K562 (cell line): ENCODE measurements around the gene SLC25A28. TPM values are rescaled to one million over a fixed set of nuclear protein-coding genes. Genes with fewer than 3 reads are reported as not detected.

ENCODE experiments used
- ATAC-seq: fragments of 200-7000 bp; cut with Tn5 transposase; 3 replicates; pipeline ENCODE4 v1.9.1; 2020; ENCODE audit warnings: moderate library complexity
- Bru-seq: library from RNA; stranded (reverse); fragments of 400-500 nt; gene quantifications from one replicate; lab custom pipeline; 2021; lab: Mats Ljungman, UMichigan
- BruChase-seq, 2 experiments: library from RNA; stranded (reverse); fragments of 400-500 nt; gene quantifications; one replicate each; lab custom pipeline; 2021; lab: Mats Ljungman, UMichigan
- BruUV-seq: library from RNA; stranded (reverse); fragments of 400-500 nt; replicated peaks from 2 replicates; lab custom pipeline; 2021; lab: Mats Ljungman, UMichigan
- CTCF ChIA-PET: fragments of 300-600 bp; formaldehyde crosslinking; extraction: SDS; loops from one replicate; lab custom pipeline; 2021; ENCODE audit warnings: low intra/inter-chr PET ratio; lab: Yijun Ruan, JAX
- POLR2A ChIA-PET: fragments of 300-600, 350-650 bp; sonication (Branson Sonifier 250); formaldehyde crosslinking; extraction: SDS; loops from one replicate; lab custom pipeline; 2021; ENCODE audit warnings: antibody characterized with exemption, inconsistent platforms; lab: Yijun Ruan, JAX
- DNase-seq, 4 experiments: peaks; one replicate each; pipeline versions ENCODE4 v3.0.0 to v3.0.0-alpha.2; 2011 to 2018; ENCODE audit warnings: low spot score in 3 of 4, mixed read lengths in 3 of 4; ENCODE audit errors: extremely low read depth in 1 of 4
- FAIRE-seq: peaks from 2 replicates; lab custom pipeline; 2011; peaks lifted over from hg19 to GRCh38; lab: Jason Lieb, UNC
- H2AFZ ChIP-seq: 2 replicates; pipeline ENCODE4 v1.6.0; 2011; ENCODE audit warnings: low read depth, low read length, control low read depth, inconsistent platforms
- H3K27ac ChIP-seq: fragments of 200-600 bp; 3 replicates; pipeline ENCODE4 v1.8.0; 2011; ENCODE audit warnings: low read depth, mild to moderate bottlenecking, control low read depth, inconsistent platforms, low read length, moderate library complexity, mixed read lengths; ENCODE audit errors: extremely low read depth
- H3K27me3 ChIP-seq, 2 experiments: fragments of 300-600 bp in 1 of 2; 2 replicates in 1 of 2; 3 replicates in 1 of 2; pipeline versions ENCODE4 v1.6.0 to v1.8.0; 2011; ENCODE audit warnings: inconsistent platforms in 2 of 2, low read length in 2 of 2, mild to moderate bottlenecking in 1 of 2, mixed read lengths in 1 of 2, moderate library complexity in 1 of 2; ENCODE audit not compliant: control insufficient read depth in 2 of 2, insufficient read depth in 2 of 2
- H3K36me3 ChIP-seq: fragments of 300-600 bp; 3 replicates; pipeline ENCODE4 v1.8.0; 2011; ENCODE audit warnings: mild to moderate bottlenecking, low read length, inconsistent platforms; ENCODE audit not compliant: control insufficient read depth, insufficient read depth
- H3K4me1 ChIP-seq, 2 experiments: fragments of 200-600 bp in 1 of 2; replicated peaks in 1 of 2; 2 replicates in 1 of 2; 3 replicates in 1 of 2; pipeline versions ENCODE4 v1.5.1 to v1.8.0; 2011; ENCODE audit warnings: inconsistent platforms in 2 of 2, low read length in 2 of 2, mild to moderate bottlenecking in 1 of 2, mixed read lengths in 1 of 2, moderate library complexity in 1 of 2; ENCODE audit not compliant: control insufficient read depth in 2 of 2, insufficient read depth in 2 of 2
- H3K4me2 ChIP-seq: 2 replicates; pipeline ENCODE4 v1.6.1; 2011; ENCODE audit warnings: low read length, control low read depth, inconsistent platforms, mixed read lengths; ENCODE audit not compliant: insufficient read depth
- H3K4me3 ChIP-seq: fragments of 200-600 bp; sonication (generic), shearing (Covaris generic); 2 replicates; pipeline ENCODE4 v1.5.1; 2016; ENCODE audit warnings: control low read depth, inconsistent platforms
- H3K79me2 ChIP-seq: fragments of 200-600 bp; 3 replicates; pipeline ENCODE4 v1.8.0; 2011; ENCODE audit warnings: low read length, inconsistent platforms; ENCODE audit not compliant: control insufficient read depth, insufficient read depth
- H3K9ac ChIP-seq, 2 experiments: 2 replicates each; pipeline versions ENCODE4 v1.6.0 to v1.6.1; 2011; ENCODE audit warnings: low read depth in 2 of 2, low read length in 2 of 2, control low read depth in 1 of 2, inconsistent platforms in 1 of 2, mild to moderate bottlenecking in 1 of 2, mixed read lengths in 1 of 2; ENCODE audit not compliant: insufficient read depth in 1 of 2
- H3K9me1 ChIP-seq: one replicate; pipeline ENCODE4 v1.6.0; 2011; ENCODE audit warnings: inconsistent platforms, mild to moderate bottlenecking, low read length, moderate library complexity; ENCODE audit not compliant: control insufficient read depth, insufficient read depth
- H3K9me3 ChIP-seq: replicated peaks from 2 replicates; pipeline ENCODE4 v1.5.1; 2011; ENCODE audit warnings: low read depth, low read length, inconsistent platforms; ENCODE audit not compliant: control insufficient read depth, insufficient read depth
- H4K20me1 ChIP-seq: replicated peaks from 2 replicates; pipeline ENCODE4 v1.6.1; 2011; ENCODE audit warnings: low read length, inconsistent platforms, mixed read lengths; ENCODE audit not compliant: control insufficient read depth, insufficient read depth
- ARID3A ChIP-seq: IDR thresholded peaks from 2 replicates; pipeline ENCODE4 v1.6.1; 2012; ENCODE audit warnings: low read depth, low read length, improper control_type of control experiment, borderline replicate concordance
- ASH1L ChIP-seq: fragments of 450-650 bp; IDR thresholded peaks from 2 replicates; pipeline ENCODE4 v1.6.1; 2018; ENCODE audit warnings: borderline replicate concordance, mild to moderate bottlenecking, low read depth; ENCODE audit not compliant: partially characterized antibody
- CEBPZ ChIP-seq: fragments of 150-350 bp; IDR thresholded peaks from 2 replicates; pipeline ENCODE4 v1.6.1; 2014; ENCODE audit warnings: low read depth, mild to moderate bottlenecking, low read length, borderline replicate concordance
- FOXK2 ChIP-seq, 2 experiments: fragments of 450-650 bp; IDR thresholded peaks in 1 of 2; conservative IDR thresholded peaks in 1 of 2; 2 replicates each; pipeline ENCODE4 v1.6.1; 2016; ENCODE audit warnings: low read depth in 2 of 2, mild to moderate bottlenecking in 1 of 2
- GTF2A2 ChIP-seq: IDR thresholded peaks from 2 replicates; pipeline ENCODE4 v1.6.1; 2016; ENCODE audit warnings: mild to moderate bottlenecking, missing genetic modification characterization, missing compliant biosample characterization
- SP1 ChIP-seq: sonication (generic); formaldehyde crosslinking; IDR thresholded peaks from 2 replicates; pipeline ENCODE4 v1.8.1; 2022; ENCODE audit warnings: mild to moderate bottlenecking, missing genetic modification reagents
- WGBS: fragments of 100-300 bp; shearing (Covaris generic); methylation state at CpG from one replicate; pipeline ENCODE4 v1.1.6; 2016; ENCODE audit warnings: low coverage, mixed read lengths; ENCODE audit not compliant: insufficient coverage; ENCODE audit errors: missing lambda C conversion rate; 5-methylcytosine and 5-hydroxymethylcytosine counted together
- in situ Hi-C: fragments of 300-500 bp; cut with MboI; formaldehyde crosslinking; loops from 4 replicates; pipeline ENCODE4 v1.15.0; 2018; ENCODE audit warnings: inconsistent platforms, mixed read lengths
- intact Hi-C: fragments of 100-400 bp; cut with micrococcal nuclease; formaldehyde crosslinking; loops from 2 replicates; pipeline ENCODE4 v1.14.2; 2022
- long read RNA-seq, 3 experiments: library from polyadenylated mRNA in 2 of 3; library from RNA in 1 of 3; unstranded in 2 of 3; stranded (forward) in 1 of 3; transcript quantifications; one replicate each; pipeline ENCODE4 v2.0.0, GENCODE V29; 2019 to 2022
- polyA minus RNA-seq, 3 experiments: library from RNA; depleted of rRNA, polyadenylated mRNA; stranded (reverse); fragments of >200 nt; gene quantifications; 2 replicates each; pipeline ENCODE4 v1.2.3, GENCODE V29; 2011
- polyA plus RNA-seq, 8 experiments: library from polyadenylated mRNA; depleted of rRNA in 4 of 8; stranded (reverse) in 5 of 8; unstranded in 3 of 8; fragments of >200 nt; fragmentation: Nextera tagmentation in 2 of 8; fragmentation: Illumina TruSeq in 1 of 8; extraction: Ambion mirVana in 2 of 8; extraction: Trizol in 1 of 8; gene quantifications; 2 replicates each; pipeline versions ENCODE4 v1.2.1 to v1.2.3, GENCODE V29; 2011 to 2014; ENCODE audit warnings: inconsistent platforms in 1 of 8, missing spikeins in 1 of 8
- total RNA-seq, 7 experiments: library from RNA; depleted of rRNA in 6 of 7; stranded (reverse); fragments of >200 nt in 6 of 7; fragmentation: Illumina TruSeq in 2 of 7; extraction: Trizol in 2 of 7; gene quantifications; 2 replicates each; pipeline versions ENCODE4 v1.2.1 to v1.2.3, GENCODE V29; 2011 to 2021; ENCODE audit warnings: low replicate concordance in 1 of 7

Gene SLC25A28
- total RNA-seq (2011; cell fraction: chromatin; rRNA removed; ENCODE audit: low replicate concordance) = 53.7 and 100 TPM in 2 replicates
- 70.0 and 70.9 TPM in 2 replicates for total RNA-seq (2011; cell fraction: nucleolus; rRNA removed)
- 66.4 and 69.9 TPM in 2 replicates for total RNA-seq (2011; cell fraction: nucleoplasm; rRNA removed)
- total RNA-seq (2014; rRNA removed) (6.2 and 12.7 TPM in 2 replicates), total RNA-seq (2014; rRNA removed; fragmentation: Illumina TruSeq; extraction: Trizol) (13.6 and 15.1 TPM in 2 replicates), total RNA-seq (2015; rRNA removed; fragmentation: Illumina TruSeq; extraction: Trizol) (15.3 and 18.8 TPM in 2 replicates), total RNA-seq (2021) (18.5 and 20.3 TPM in 2 replicates), polyA plus RNA-seq (2011; rRNA removed) (31.5 and 41.3 TPM in 2 replicates), polyA plus RNA-seq (2014; fragmentation: Illumina TruSeq; extraction: Trizol) (25.9 and 32.3 TPM in 2 replicates), polyA plus RNA-seq (2014; fragmentation: Nextera tagmentation; extraction: Ambion mirVana) (10 to 100 TPM in 1 of 2 experiments, 1 to 10 TPM in 1; 8.7 to 10.3 TPM), polyA plus RNA-seq (2014; rRNA removed) (24.4 and 24.7 TPM in 2 replicates), polyA minus RNA-seq (2011; rRNA and poly(A)+ RNA removed) (13.0 and 14.4 TPM in 2 replicates), Bru-seq, nascent RNA (percentile 88 among the genes with signal in this experiment), BruChase-seq, experiment 1, labeled RNA remaining after a 2-hour chase (percentile 86 among the genes with signal in this experiment), BruChase-seq, experiment 2, labeled RNA remaining after a 6-hour chase (percentile 83 among the genes with signal in this experiment)
- 18.9 and 28.8 TPM in 2 replicates for polyA plus RNA-seq (2011; cell fraction: cytosol; rRNA removed)
- polyA plus RNA-seq (2011; cell fraction: nucleus; rRNA removed) = 190 and 236 TPM in 2 replicates
- polyA plus RNA-seq (2012) = 14.8 and 18.0 TPM in 2 replicates
- polyA minus RNA-seq (2011; cell fraction: cytosol; rRNA and poly(A)+ RNA removed) = 6.4 and 7.4 TPM in 2 replicates
- 20.7 and 27.9 TPM in 2 replicates for polyA minus RNA-seq (2011; cell fraction: nucleus; rRNA and poly(A)+ RNA removed)
- long read RNA-seq, experiment 1, transcript SLC25A28-201 (4 exons, 1,451 nt) = major isoform, 14 of 35 reads
- long read RNA-seq, experiment 1, partial matches to known transcripts = 12 of 35 reads
- long read RNA-seq, experiment 1, other reads (novel, unspliced or antisense) = 8 of 35 reads
- long read RNA-seq, experiment 2, transcript SLC25A28-201 (4 exons, 1,451 nt) = major isoform, 11 of 15 reads
- long read RNA-seq, experiment 2, partial matches to known transcripts = 3 of 15 reads
- long read RNA-seq, experiment 2, other reads (novel, unspliced or antisense) = 1 of 15 reads
- long read RNA-seq, experiment 3, partial matches to known transcripts = 2 of 2 reads
- long read RNA-seq, experiment 3, other reads (novel, unspliced or antisense) = 0 of 2 reads

GRCh38 chr10:99619851-99620710 is at the start of gene SLC25A28:
Gene SLC25A28 (minus strand): TSS chr10:99620439. CDS start chr10:99620335, 104 bp downstream.
- Histone ChIP-seq H3K4me1 (peaks cover 12 to 24% of the 10 kb centered on the region in 2 experiments; a peak in 4 of 5 replicates), H3K27me3 (no peaks in the 10 kb centered on the region), H3K9me1 (no peaks in the 10 kb centered on the region), H3K9ac (peak within 1 kb of the TSS; percentile 91 to 98), H4K20me1 (no peaks in the 10 kb centered on the region), H3K27ac (peak within 1 kb of the TSS; percentile 99), H3K9me3 (no peaks in the 10 kb centered on the region), H3K4me2 (peak within 1 kb of the TSS; percentile 88), H2AFZ (peak within 1 kb of the TSS; percentile 80), H3K79me2 (peaks cover 44% of the 10 kb centered on the region), H3K4me3 (peak within 1 kb of the TSS; percentile 80), H3K36me3 (peaks cover 24% of the 10 kb centered on the region; the same call in 2 of the 3 replicates)
- under 1% methylated on average over 22 of the region's 75 CpGs for WGBS
- BruUV-seq = no TSS peak
- peak; percentile 100 for FAIRE-seq
- no peak for ATAC-seq
- DNase-seq = peak; percentile 13 to 94 (median 82)
- ChIA-PET POLR2A (interaction anchor here (0.6 to 3.9 kb wide), 11 partner anchors 8 to 428 kb away, joined by 3 to 17 read pairs (median 4); partner anchors contain the start of genes COX15, CUTC, ENTPD7 and GOT1), CTCF (interaction anchor here (0.7 kb wide), 1 partner anchor 278 kb away, joined by 3 read pairs; no protein-coding TSS in a partner anchor)
- in situ Hi-C loops = loop anchor here (5.0 kb wide), 1 partner anchor 92 kb away; no protein-coding TSS in a partner anchor
- intact Hi-C loops = loop anchor here (1.0 to 2.0 kb wide), 2 partner anchors 65 to 189 kb away; partner anchors contain the start of gene GOT1
- peak; percentile 88 to 90 for TF ChIP-seq FOXK2 (conservative IDR thresholded peaks at IDR 0.05 in 1 of 2, IDR thresholded peaks at IDR 0.05 in 1 of 2; ENCODE audit: low read depth in 2 of 2)
- TF ChIP-seq GTF2A2 (tag) = no peak
- TF ChIP-seq ARID3A = 0 out of 2 replicates have a peak, but pooled peaks have one; percentile 39
- peak; percentile 82 for TF ChIP-seq ASH1L
- TF ChIP-seq SP1 (CRISPR knock-in tag) = peak; percentile 83; the same call in 1 of the 2 replicates
- TF ChIP-seq CEBPZ = peak; percentile 82; the same call in 1 of the 2 replicates
